Mesodermal cell (in vitro differentiated cells): Measurements from ENCODE around the gene LRRK1.
"Not testable (repeated sequence)": the region's sequence is repeated elsewhere in the genome, so short reads cannot be mapped to it uniquely, and the experiment has no call there.

ENCODE experiments used
- H3K27ac ChIP-seq: 2 replicates; pipeline ENCODE4 v1.7.0; 2013; ENCODE audit warnings: mild to moderate bottlenecking, low read depth, low read length, moderate library complexity; ENCODE audit not compliant: severe bottlenecking
- H3K36me3 ChIP-seq: 2 replicates; pipeline ENCODE4 v1.7.1; 2013; ENCODE audit warnings: mild to moderate bottlenecking, low read length, moderate library complexity; ENCODE audit not compliant: control insufficient read depth, insufficient read depth
- H3K4me1 ChIP-seq: one replicate; pipeline ENCODE4 v1.7.1; 2013; ENCODE audit warnings: mild to moderate bottlenecking, low read length; ENCODE audit not compliant: insufficient read depth, control insufficient read depth, poor library complexity, severe bottlenecking
- H3K4me3 ChIP-seq: 2 replicates; pipeline ENCODE4 v1.7.0; 2013; ENCODE audit warnings: low read length, control low read depth, mild to moderate bottlenecking; ENCODE audit not compliant: insufficient read depth, poor library complexity, severe bottlenecking; ENCODE audit errors: extremely low read depth
- H3K9me3 ChIP-seq: 2 replicates; pipeline ENCODE4 v1.7.1; 2013; ENCODE audit warnings: mild to moderate bottlenecking, low read length, moderate library complexity; ENCODE audit not compliant: control insufficient read depth
- WGBS, 2 experiments: methylation state at CpG; one replicate each; pipeline ENCODE4 v1.1.5; 2013; ENCODE audit warnings: missing lambda C conversion rate in 2 of 2; ENCODE audit not compliant: insufficient coverage in 2 of 2; 5-methylcytosine and 5-hydroxymethylcytosine counted together

Gene LRRK1

DNA sequence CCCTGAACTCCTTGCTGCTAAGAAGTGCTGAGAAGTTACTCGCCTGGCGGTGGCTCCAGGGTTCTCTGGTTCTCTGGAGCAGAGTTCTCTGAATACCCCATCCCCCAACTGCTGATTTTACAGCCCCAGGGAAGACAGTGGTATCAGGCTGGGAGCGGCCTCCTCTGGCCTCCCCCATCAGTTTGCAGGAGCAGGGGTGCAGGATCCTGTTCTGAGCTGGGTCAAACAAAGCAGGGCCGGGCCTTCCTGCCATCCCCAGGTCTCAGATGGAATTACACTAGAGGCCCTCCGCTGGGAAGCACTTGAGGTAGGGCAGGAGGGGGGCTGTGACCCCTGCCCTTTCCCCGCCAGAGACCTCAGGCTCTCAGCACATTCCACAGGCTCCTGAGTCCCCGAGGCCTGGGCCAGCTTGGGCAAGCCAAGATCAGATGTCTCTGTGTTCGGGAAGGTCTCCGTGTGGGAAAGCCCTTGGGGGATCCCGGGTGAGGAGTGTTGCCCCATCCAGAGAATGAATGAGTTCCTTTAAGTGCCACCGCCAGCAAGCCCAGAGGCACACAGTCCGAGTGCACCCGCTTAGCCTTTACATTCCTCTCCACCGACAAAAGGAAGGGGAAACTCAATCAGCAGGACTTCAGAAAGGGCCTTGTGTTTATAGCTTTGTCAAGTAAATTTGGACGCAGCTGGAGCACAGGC, 149.9 kb downstream of the LRRK1 start:
- Histone ChIP-seq H3K9me3 (no peaks in the 10 kb centered on the region), H3K36me3 (no peaks in the 10 kb centered on the region), H3K4me3 (no peak overlapping the region), H3K4me1 (peaks cover 33% of the 10 kb centered on the region), H3K27ac (peak overlapping the region; percentile 86)
- 24 to 42% methylated on average over 4 to 9 of the region's 15 CpGs for WGBS, 2 experiments

DNA sequence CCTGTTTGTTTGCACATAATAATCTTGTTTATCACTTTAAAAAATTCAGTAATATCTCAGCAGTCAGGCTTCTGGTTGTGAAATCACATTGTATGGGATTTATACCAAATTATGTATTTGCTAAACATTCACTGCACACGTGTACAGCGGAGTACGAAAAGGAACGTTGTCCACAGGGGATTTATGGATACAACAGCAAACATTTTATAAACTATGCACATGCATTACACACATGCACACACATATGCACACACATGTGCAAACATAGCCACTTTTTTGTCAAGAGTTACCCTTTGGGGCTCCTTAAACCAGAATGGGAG, 150.5 kb downstream of the LRRK1 start:
- peak overlapping the region; percentile 86 for H3K27ac ChIP-seq

DNA sequence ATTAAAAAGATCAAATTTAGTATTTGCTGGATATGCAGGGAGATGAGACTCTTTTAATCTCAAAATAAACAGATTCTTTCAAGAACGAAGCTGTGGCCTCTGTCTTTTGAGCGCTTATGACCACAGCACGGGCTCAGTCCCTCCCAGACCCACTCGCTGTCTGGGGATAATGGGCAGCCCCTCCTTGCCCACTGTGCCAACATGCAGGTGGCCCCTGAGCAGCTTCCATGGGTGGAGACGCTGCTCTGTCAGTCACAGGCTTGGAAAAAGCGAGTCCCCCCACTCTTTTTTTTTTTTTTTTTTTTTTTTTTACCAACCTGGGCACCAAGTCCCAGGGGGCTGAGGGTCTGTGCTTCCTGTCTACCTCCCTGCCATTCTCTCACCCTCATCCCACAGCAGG, 150.9 kb downstream of the LRRK1 start:
- Histone ChIP-seq H3K36me3 (no peaks in the 10 kb centered on the region), H3K4me1 (peaks cover 33% of the 10 kb centered on the region), H3K27ac (peak overlapping the region; percentile 86), H3K9me3 (no peaks in the 10 kb centered on the region), H3K4me3 (no peak overlapping the region)
- WGBS, 2 experiments, result 70 to 89% methylated on average over 4 to 5 of the region's 6 CpGs

More for the DNA sequence above, 150.5 kb downstream of the LRRK1 start:
- WGBS, 2 experiments, result 64 to 78% methylated on average over 4 of the region's 4 CpGs
- Histone ChIP-seq H3K36me3 (no peaks in the 10 kb centered on the region), H3K4me1 (peaks cover 33% of the 10 kb centered on the region), H3K4me3 (no peak overlapping the region), H3K9me3 (no peaks in the 10 kb centered on the region)

DNA sequence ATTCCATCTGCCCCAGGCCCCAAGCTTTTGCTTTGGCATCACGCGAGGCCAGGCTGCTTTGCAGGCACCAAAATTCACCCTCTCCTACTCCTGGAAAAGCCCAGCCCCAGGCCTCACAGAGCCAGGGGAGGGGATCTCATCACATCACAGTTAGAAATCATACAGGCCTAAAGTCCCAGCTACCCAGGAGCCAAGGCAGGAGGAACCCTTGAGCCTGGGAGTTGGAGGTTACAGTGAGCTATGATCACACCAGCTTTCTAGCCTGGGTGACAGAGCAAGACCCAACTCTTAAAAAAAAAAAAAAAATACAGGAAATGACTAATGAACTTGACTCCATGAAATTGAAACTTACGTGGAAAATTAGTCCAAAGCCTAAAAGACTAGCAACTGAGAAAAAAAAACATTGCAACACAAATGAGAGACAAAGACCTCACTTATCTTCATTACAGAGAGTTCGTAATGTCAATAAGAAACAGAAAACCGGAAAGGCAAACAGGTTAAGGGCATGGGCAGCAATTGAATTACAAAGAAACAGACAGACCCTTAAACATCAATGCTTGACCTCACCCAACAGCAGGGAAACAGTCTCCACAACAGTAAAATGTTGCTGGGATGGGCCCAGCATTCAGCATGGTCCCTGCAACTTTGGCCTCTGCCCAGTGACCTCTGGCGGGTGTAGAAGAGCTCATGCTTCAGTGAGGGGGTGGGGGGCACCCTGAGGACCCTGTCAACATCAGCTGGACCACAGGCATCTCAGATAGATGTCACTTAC, 151.5 kb downstream of the LRRK1 start:
- Histone ChIP-seq H3K36me3 (no peaks in the 10 kb centered on the region), H3K9me3 (no peaks in the 10 kb centered on the region), H3K27ac (peak overlapping the region; percentile 86), H3K4me1 (peaks cover 33% of the 10 kb centered on the region), H3K4me3 (no peak overlapping the region)
- 80 to 93% methylated on average over 1 to 3 of the region's 6 CpGs for WGBS, 2 experiments

DNA sequence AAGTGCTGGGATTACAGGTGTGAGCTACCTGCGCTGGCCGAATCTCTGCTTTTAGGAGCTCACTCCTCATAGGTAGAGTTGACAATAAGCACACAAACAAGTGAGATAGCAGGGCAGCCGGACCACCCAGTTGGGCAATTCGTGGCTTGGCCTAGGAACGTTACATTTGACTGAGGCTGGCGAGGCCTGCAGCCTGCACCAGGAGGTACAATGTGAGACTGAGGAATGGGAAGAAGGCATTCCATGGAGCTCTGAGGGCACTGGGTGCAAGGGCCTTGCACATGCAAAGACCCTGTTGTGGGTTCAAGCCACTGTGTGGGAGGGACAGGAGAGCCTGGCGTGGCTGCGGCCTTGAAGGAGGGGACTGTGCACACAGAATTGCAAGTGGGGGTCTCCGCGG, 152.5 kb downstream of the LRRK1 start:
- no peak overlapping the region for H3K27ac ChIP-seq
- H3K36me3 ChIP-seq, result no peaks in the 10 kb centered on the region
- no peak overlapping the region for H3K4me3 ChIP-seq
- H3K4me1 ChIP-seq, result peaks cover 33% of the 10 kb centered on the region
- no peaks in the 10 kb centered on the region for H3K9me3 ChIP-seq
- WGBS, 2 experiments, result 86 to 92% methylated on average over 7 to 8 of the region's 10 CpGs

DNA sequence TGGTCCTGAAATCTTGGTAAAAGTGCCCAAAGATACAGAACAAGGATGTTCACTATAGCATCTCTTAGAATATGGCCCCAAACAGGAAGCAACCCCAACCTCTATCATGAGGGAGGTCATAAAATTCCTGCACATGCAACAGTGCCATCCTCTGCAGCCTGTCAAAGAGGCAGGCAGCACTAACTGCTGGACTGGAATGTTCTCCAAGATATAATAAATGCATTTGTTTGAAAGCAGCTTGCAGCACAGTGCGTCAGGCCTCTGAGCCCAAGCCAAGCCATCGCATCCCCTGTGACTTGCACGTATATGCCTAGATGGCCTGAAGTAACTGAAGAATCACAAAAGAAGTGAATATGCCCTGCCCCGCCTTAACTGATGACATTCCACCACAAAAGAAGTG, 153.1 kb downstream of the LRRK1 start:
- 94% methylated on average over 3 of the region's 4 CpGs; no CpG with 5 or more reads in 1 of the 2 experiments for WGBS, 2 experiments
- peaks cover 33% of the 10 kb centered on the region for H3K4me1 ChIP-seq
- not testable (repeated sequence) for H3K9me3 ChIP-seq, H3K4me3 ChIP-seq, H3K36me3 ChIP-seq, H3K27ac ChIP-seq

DNA sequence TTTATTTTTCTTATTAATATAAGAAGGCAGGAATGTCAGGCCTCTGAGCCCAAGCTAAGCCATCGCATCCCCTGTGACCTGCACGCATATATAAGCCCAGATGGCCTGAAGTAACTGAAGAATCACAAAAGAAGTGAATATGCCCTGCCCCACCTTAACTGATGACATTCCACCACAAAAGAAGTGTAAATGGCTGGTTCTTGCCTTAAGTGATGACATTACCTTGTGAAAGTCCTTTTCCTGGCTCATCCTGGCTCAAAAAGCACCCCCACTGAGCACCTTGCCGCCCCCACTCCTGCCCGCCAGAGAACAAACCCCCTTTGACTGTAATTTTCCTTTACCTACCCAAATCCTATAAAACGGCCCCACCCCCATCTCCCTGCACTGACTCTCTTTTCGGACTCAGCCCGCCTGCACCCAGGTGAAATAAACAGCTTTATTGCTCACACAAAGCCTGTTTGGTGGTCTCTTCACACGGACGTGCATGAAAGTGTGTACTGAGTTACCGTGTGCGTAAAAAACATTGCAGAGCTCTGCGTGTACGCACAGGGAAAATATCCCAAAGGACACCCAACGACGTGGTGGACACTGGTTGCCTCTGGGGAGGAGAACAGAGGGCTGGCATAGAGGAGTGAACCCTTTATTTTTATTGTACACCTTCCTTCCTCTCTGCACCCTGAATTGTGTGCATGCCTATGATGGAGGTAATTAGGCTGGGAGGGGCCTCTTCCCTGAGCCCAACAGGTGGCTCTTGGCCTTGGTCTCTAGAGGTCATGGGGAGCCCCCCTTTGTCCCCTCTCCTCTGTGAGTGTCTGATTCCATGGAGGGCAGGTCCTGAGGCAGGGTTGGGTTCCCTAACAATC, 158.9 kb downstream of the LRRK1 start:
- not testable (repeated sequence) for H3K27ac ChIP-seq, H3K4me3 ChIP-seq, H3K36me3 ChIP-seq, H3K9me3 ChIP-seq, H3K4me1 ChIP-seq
- 41 to 42% methylated on average over 7 to 8 of the region's 15 CpGs for WGBS, 2 experiments

DNA sequence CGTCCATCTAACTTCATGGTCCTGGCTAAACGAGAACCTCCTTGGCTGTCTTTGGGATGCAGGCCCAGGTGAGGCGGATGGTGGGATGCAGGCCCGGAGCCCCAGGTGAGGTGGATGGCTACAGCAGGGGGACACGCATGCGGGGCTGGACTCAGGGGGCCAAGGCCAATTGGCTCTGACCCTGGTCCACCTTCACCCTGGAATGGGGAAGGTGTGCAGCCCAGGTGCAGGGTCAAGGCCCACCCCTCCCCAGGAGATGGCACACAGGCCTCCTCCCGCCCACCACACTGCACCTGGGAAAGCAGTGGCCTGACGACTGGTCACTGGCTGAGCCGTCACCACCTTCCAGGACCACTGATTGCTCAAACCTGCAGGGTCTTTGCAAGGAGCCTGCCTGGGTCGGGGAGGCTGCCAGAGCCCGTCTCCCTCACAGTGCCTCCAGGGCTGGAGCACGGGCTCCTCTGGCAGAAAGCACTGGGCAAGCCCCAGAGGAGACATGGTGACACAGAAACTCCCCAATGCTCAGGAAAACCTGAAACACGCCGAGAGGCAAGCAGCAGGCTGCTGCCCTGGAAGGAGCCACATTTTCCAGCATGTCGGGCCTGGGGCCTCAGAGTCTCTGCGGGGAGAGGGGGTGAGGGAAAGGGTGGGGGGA, 159.6 kb downstream of the LRRK1 start:
- H3K4me3 ChIP-seq, result no peak overlapping the region
- WGBS, 2 experiments, result 86% methylated on average over 14 to 15 of the region's 16 CpGs
- no peaks in the 10 kb centered on the region for H3K4me1 ChIP-seq
- H3K27ac ChIP-seq, result no peak overlapping the region
- no peaks in the 10 kb centered on the region for H3K9me3 ChIP-seq
- H3K36me3 ChIP-seq, result no peaks in the 10 kb centered on the region

DNA sequence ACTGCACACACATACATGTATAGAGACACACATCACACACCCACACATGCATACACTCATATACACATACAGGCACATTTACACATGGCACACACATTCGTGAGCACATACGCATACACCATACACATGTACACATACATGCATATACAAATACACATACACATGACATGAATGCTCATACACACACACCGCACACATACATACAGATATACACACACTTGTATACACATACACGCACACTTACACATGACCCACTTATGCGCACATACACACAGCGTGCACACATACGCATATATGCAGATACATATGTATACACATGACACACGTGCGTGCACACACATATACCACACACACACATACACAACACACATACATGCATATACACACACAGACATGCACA, 162.7 kb downstream of the LRRK1 start:
- H3K27ac ChIP-seq, result no peak overlapping the region
- no peaks in the 10 kb centered on the region for H3K4me1 ChIP-seq
- no peak overlapping the region for H3K4me3 ChIP-seq
- no peaks in the 10 kb centered on the region for H3K36me3 ChIP-seq
- WGBS, 2 experiments, result 93 to 96% methylated on average over 9 of the region's 9 CpGs
- no peaks in the 10 kb centered on the region for H3K9me3 ChIP-seq

DNA sequence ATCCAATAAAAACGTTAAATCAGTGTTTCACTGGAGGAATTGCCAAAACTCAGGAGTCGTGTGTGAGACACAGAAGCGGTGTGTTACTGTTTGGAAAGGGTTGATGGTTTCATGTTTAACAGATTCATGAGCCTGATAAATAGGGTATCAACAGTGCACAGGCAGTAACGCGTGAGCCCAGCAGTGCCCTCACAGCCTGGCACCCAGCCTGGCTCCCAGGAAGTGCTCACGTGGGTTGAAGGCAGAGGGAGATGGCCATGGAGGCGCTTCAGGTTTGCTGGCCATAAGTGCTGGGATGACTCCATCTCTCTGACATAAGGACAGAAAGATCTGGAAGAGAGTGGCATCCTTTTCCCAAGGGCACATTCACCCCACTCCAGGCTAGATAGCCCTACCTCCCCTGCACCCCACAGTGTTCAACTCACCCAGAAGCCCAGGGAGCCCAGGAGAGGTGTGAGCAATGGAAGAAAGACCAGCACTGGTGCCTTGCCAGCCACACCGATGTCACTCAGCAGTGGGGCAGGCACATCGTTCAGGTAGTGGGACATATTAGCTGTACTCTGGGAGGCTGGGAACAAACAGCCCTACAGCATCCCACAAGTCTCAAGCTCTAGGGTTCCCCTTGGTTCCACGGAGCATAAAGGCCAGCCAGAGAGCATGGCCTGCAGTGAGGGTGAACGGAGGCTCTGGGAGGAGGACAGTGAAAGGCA, 164.3 kb downstream of the LRRK1 start:
- Histone ChIP-seq H3K4me3 (no peak overlapping the region), H3K36me3 (no peaks in the 10 kb centered on the region), H3K9me3 (no peaks in the 10 kb centered on the region), H3K27ac (no peak overlapping the region), H3K4me1 (no peaks in the 10 kb centered on the region)
- 79 to 84% methylated on average over 10 to 11 of the region's 11 CpGs for WGBS, 2 experiments
